NCI-H524 treated with DMSO at 0.1 percent for 48 hours (cell line): ENCODE data around the gene TLK2.
"Not testable (repeated sequence)": the region's sequence is repeated elsewhere in the genome, so short reads cannot be mapped to it uniquely, and the experiment has no call there.

Experiments used
- DNase-seq: peaks from one replicate; lab custom pipeline; 2025; lab: John Stamatoyannopoulos, UW

The TLK2 gene

DNA sequence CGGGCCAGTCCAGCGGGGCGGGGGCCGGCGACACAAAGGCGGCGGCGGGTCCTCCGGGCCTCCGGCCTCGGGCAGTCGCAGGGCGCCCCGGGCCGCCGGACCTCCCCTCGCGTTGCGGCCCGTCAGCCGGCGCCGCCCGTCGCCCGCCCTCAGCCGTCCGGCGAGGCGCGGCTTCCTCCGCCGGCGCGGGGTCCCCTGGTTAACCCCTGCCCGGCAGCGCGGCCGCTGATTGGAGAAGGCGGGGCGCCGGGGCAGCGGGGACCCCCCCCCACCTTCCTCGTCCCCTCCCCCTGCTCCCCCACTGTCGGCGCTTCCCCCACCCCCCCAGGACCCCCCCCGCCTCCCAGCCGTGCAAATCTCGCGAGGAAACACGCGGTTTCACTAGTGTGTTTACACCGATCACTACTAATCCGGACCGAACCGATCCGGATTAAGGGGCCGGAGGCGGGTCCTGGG lies at the start of gene TLK2:
Gene TLK2, plus strand, starts transcription at position 402 of the 456 bp plus-strand sequence. CDS start 2,301 bp downstream, outside the sequence.
- DNase-seq, result no peak

DNA sequence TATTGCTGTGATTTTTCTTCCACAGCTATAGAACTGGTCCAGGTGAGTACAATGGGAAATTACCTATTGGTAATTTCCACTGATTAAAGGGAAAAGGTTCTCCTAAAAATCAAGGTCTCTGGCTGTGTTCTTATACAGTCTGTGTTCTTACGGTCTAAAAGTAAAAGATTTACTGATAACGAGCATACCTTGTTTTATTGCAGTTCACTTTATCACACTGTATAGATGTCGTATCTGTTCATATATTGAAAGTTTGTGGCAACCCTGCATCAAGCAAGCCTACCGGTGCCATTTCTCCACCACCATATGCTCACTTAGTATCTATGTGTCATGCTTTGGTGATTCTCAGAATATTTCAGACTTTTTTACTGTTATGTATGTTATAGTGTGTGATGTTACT lies 43.4 kb upstream of the TLK2 start:
- not testable (repeated sequence) for DNase-seq

DNA sequence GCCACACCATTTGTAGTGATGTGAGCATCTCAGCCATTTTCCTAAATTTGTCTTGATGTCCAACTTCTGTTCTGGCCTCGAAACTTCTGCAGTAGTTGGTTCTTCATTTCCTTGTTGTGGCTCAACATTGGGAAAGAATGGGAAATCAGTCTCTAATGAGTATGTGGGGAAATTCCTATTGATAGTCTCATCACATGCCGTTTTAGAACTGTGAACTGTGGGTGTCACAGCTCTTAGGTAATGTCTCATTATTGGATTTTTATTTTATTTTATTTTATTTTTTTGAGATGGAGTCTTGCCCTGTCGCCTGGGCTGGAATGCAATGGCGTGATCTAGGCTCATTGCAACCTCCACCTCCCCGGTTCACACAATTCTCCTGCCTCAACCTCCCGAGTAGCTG lies 37.4 kb upstream of the TLK2 start:
- not testable (repeated sequence) for DNase-seq

DNA sequence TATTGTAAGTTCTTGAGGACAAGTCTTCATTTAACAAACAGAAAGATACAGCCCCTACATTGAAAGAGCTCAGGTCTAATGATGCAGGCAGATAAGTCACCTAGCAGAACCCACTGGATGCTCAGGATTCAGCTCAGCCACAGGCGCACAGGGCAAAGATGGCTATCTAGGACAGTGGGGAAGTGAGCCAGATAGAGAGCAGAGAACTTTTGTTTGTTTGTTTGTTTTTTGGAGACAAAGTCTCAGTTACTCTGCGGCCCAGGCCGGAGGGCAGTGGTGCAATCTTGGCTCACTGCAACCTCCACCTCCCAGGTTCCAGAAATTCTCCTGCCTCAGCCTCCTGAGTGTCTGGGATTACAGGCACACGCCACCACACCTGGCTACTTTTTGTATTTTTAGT lies 34.6 kb upstream of the TLK2 start:
- no peak for DNase-seq

DNA sequence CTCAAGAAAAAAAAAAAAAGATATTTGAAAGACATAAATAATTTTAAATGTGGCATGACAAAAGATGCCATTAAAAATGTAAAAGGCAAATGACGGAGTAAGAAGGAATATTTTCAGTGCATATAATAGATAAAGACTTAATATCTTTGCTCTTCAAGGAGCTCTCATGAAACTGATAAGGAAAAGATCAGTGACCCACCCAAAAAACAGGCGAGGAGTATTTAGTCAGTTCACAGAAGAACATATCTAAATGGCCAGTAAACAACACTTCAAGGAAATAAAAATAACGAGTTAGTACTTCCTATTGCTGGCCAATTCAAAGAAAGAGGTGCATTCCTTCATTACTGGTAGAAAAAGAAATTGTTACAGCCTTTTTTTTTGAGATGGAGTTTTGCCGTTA lies 32.8 kb upstream of the TLK2 start:
- not testable (repeated sequence) for DNase-seq

DNA sequence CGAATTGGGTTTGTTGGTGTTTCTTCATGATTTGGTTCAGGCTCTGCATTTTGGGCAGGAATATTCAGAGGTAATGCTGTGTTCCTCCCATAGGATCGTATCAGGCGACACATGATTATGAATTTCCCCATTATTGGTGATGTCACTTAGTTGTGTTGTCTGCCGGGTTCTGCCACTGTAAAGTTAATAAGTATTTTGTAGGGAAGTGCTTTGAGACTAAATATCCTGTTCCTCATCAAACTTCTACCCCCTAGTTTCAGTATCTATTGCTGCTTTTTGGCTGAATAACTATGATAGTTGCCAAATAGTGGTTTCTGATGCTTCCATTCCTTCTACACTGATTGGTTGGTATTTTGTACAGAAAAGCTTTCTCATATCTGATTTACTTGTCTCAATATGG lies 26.4 kb upstream of the TLK2 start:
- DNase-seq, result not testable (repeated sequence)

DNA sequence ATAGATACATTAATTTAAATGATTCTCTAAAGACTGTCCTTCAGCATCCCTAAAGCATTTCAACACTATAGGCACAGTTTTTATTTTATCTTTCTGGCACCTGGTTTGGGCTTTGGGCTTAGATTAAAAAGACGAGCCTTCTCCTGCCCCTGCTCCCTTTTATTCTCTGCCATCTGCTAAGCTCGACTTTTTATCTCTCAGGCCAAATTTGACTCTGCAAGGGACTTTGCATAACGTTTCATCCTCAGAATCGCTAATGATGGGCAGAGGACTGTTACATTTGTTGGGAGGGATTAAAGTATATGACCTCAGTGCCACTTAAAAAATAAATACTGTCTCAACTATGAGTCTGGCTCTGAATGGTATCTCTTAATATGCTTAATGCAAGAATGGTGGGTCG lies 25.6 kb upstream of the TLK2 start:
- not testable (repeated sequence) for DNase-seq

DNA sequence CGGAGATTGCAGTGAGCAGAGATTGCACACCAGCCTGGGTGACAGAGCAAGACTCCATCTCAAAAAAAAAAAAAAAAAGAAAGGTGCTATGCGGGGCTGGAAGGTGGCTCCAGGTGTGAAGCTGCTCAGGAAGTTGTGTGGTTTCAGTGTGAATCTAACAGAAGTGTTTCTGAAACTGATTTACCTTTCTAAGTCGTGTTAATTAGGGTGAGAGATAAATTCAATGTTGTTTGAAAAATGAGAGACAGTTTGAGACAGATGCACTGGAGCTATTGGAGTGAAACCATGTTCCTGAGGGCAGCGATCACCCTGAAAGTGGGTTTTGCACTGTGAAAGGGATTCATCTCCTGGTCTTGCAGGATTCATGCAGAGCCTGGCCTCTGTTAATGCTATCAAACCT lies 25.0 kb upstream of the TLK2 start:
- not testable (repeated sequence) for DNase-seq

DNA sequence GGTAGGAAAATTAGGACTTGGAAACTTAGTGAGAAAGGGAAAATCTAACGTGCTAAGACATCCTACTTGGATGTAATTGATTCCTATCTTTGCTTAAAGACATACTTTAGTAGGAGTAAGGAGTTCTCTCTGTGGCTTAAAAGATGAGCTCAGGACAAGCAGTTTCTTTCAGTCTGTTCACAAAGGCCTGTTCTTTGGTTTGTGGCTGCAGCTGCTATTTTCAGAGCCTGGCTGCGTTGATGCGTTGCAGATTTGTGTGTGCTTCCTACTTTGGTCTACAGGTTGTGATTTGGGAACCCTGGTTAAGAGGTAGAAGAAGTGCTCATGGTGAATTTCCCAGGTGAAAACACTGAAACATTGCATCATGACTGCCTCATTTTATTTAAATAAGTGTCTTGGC lies 24.5 kb upstream of the TLK2 start:
- DNase-seq, result not testable (repeated sequence)

DNA sequence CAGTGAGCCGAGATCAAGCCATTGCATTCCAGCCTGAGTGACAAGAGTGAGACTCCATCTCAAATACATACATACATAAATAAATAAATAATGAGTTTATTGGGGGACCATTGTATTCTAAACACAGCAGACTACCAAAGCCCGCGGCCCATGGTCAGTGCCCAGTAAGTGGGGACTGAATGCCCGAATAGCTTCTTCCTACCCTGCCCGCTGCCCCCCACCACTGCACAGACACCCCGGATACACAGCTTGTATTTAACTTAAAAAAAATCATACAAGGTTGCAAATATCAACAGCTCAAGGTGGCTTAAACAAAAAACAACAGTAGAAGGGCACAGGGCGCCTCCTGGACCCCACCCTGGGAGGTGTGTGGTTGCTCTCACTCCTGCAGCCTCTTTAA lies 22.6 kb upstream of the TLK2 start:
- DNase-seq, result no peak

DNA sequence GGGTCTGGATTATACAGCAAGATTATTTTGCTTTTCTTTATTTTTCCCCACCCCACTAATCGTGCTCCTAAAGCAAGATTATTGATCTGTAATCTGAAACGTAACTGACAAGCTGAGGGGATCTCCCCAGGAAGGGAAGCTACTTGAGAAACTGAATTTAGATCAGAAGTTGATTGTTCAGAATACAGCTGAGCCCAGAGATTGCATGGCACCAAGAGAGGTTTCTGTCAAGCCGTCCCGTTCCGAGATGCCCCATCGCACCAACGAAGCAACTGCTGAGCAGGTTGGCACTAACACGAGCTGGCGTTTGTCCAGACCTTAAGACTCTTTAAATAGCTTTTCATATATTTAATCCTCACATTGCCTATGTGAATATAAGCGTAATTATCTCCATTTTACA lies 20.1 kb upstream of the TLK2 start:
- not testable (repeated sequence) for DNase-seq

DNA sequence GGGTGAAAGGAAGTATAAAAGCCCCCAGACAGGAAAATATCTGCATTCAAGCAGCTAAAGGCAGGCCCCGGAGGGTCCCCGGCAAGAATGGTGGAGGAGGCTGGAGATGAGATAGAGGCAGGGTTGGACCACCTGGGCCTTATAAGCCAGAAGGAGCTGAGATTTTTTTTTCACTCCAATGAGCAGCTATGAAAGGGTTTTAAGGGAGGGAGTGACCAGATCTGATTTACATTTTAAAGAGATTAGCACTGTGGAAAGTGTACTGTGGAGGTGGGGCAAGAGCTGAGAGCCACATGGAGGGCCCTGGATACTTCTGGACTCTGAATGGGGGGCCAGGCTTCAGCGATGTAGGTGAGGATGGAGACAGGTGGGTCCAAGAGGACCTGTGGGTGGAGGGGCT lies 14.2 kb upstream of the TLK2 start:
- not testable (repeated sequence) for DNase-seq

DNA sequence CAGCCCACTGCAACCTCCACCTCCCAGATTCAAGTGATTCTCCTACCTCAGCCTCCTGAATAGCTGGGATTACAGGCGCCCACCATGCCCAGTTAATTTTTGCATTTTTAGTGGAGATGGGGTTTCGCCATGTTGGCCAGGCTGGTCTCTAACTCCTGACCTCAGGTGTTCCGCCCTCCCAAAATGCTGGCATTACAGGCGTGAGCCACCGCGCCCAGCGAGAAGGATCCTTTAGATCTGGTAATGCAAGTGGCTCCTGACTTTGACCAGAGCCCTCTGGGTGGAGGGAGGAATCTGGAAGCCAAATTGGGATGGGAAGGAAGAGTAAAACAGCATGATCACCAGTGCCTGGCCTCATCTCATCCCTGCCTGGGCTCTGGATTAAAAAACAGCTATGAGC lies 13.4 kb upstream of the TLK2 start:
- DNase-seq, result not testable (repeated sequence)

DNA sequence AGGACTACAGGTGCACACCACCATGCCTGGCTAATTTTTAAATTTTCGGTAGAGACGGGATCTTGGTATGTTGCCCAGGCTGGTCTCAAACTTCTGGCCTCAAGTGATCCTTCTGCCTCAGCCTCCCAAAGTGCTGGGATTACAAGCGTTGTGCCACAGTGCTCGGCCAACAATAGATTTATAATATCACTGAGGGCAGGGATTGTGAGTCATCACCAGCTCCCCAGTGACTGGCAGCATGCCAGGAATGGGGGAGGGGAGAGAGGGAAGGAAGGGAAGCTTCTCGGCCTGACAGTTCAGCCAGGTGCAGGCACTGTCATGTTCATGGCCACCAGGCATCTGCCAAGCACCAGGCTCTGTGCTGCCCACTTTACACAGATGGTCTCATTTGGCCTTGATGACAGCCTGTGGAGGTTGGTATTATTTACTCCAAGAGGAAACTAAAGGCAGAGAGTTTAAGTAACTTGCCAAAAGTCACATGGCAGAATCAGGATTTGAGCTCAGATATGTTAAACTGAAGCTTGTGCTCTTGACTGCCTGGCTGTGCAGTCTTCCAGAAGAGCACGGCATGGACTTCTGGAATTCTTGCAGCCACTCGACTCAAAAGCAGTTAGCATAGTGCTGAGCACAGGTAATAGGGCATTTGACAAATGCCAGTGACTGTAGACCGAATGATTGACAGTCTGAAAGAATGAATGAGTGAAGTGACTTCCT lies 7.8 kb upstream of the TLK2 start:
- DNase-seq, result peak; percentile 59

DNA sequence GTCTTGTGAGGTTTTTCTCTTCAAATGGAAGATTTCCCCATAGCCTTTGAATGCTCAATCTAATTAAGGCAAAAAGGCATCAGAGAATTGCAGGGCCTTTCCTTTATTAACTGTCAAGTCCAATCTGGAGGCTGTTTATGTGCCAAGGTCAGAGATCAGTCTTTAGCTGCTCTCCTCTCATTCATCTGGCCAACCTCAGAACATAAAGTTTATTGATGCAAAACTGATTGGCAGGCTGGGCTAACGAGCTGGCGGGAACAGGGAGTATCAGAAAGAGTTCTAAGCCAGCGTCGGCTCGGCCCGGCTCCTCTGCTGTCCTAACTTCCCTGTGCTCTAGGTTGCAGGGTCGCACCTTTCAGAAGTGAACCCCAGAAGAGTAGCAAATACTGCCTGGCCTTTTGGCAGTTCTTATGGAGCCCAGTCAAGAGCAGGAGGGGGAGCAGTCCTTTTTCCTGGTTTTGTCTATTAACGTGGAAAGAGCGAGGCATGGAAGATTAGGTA lies 7.2 kb upstream of the TLK2 start:
- not testable (repeated sequence) for DNase-seq

DNA sequence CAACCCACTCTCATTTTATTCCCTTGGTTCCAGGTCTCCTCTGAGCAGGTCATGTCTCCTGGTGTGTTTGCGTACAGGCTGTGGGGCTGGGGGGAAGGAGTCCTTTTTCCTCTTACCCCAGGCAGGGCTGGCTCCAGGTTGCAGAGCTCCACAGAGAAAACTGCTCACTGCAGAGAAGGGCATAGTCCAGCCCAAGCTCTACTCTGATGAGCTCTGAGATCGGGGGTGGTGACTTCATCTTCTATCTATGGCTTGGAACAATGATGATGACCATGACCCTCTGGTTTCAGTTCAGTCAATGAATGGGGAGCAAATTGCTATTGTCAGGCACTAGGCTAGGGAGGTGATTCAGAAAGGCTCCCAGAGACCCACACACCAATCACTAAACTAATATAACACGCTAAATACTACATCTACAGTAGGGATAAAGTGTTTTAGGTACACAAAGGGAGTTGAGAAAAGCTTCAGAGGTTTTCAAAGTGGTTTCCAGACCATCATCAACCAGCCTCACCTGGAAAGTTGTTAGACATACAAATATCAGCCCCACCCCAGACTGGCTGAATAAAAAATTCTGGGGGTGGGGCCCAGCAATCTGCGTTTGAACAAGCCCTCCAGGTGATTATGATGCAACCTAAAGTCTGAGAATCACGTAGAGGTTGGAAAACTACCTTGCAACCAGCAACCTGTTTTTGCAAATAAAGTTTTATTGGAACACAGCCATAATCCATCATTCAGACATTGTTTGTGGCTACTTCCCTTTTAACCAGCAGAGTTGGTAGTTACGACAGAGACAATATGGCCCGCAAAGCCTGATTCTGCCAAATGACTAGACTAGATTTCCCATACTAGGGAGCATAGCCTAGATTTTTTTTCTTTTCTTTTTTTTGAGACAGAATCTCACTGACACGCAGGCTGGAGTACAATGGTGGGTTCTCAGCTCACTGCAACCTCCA lies 5.3 kb upstream of the TLK2 start:
- not testable (repeated sequence) for DNase-seq

DNA sequence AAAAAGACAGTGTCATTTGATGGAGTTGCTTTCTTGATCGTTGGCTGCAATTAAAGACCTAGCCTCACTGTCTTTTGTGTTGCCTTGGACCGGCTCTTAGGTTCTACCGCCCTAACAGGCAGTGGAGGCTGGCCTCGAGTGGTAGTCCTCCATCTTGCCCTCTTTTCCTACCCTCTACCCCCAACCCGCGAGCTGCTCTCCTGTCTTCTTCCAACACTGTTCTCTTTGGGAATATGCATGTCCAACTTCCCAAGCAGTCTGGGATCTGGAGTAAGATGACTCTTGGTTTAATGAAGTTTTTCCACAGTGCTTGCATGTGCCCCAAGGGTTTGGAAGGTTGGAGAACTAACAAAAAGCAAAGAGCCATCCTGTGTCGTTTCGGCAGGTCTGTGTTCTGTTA lies 1.5 kb upstream of the TLK2 start:
- DNase-seq, result not testable (repeated sequence)

DNA sequence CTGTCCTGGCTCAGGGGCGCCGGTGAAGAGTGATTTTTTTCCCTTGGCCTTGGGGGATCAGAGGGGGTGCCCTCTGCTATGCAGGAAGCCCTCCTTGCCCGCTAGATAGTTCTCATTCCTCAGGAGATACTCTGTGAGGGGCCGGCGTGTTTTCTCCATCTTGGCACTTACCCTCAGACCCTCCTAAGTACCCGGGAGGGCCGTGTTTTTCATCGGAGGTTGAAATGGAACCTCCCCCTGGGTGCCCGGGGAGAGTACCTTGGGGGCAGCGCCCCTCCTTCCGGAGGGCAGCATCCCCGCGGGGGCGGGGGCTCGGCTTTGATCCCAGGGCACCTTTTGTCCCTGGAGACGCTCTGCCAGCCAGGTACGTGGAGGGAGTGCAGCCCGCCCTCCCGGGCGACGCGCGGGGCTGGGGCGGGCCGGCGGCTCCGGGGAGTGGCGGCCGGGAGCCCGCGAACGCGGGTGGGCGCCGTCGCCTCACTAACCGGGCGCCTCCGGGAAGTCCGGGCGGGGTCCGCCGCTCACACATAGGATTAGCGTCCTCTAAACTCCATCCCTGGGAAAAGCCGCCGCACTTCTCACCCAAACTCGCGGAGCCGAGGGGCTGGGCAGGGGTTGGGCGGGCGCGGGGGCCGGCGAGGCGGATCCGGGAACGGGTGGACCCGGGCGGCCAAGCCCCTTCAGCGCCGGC lies 762 bp upstream of the TLK2 start:
- DNase-seq, result not testable (repeated sequence)

DNA sequence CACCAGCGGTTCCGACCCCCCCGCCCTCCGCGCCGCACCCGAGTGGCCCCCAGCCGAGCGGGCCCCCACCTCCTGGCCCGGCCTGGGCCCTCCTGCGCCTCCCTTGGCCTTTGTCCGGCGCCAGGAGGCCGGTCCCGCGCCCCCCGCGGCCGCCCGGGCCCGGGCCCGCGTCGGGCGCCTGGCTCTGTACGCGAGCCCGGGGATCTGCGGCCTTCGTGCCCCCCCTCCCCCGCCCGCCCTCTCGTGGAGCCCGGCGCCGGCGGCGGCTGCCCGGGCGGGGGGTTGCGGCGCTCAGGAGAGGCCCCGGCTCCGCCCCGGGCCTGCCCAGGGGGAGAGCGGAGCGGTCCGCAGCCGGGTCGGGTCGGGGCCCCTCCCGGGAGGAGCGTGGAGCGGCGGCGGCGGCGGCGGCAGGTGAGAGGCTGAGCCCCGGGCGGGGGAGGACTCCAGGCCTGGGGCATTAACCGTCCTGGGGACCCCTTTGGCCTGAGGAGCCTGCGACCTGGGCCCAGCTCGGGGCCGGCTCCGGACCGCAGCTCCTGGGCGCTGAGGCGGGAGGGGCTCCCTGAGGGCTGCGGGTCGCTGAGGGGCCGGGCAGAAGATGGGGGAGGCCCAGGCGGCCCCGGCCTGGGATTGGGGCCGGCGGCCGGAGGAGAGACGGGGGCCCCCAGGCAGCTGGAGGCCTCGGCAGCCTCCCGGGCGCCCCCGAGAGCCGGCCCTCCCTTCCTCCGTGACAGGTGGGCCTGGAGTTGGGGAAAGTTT lies 434 bp downstream of the TLK2 start:
- DNase-seq, result not testable (repeated sequence)

DNA sequence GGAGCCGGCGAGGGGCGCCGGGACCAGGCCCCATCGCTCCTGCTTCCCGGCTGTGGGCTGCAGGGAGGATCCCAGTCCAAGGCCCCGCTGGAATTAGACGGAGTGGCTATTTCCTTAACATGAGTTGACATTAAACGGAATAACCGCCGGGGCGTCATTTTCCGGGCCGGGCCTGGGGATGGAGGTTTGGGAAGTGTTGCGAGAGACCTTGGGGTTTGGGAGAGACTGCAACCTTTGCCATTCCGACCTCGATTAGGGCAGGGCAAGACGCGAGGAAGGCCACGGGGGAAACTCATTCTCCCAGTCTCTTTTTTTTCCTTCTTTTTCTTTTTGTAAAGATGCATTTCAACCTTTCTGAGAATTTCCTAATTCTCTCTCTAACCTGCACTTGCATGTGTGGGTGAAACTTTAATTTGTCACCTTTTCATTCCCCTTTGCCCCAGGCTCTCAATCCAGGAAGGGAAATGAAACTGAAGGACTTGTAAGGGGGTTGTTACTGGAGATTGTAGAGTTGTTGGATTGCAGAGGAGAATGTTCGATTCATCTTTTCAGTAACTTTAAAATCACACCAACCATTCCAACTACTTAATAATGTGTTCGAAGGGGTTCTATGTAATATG lies 1.1 kb downstream of the TLK2 start:
- not testable (repeated sequence) for DNase-seq

DNA sequence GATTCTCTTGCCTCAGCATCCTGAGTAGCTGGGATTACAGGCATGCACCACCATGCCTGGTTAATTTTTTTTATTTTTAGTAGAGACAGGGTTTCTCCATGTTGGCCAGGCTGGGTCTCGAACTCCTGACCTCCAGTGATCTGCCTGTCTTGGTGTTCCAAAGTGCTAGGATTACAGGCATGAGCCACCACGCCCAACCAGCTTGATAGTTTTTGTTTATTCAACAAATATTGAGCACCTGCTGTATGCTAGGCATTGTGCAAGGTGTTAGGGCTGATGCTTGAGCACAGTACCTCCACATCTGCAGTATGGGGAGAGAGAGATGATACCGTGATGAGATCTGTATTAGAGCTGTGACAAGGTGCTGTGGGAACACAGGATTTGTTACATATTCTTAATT lies 3.9 kb downstream of the TLK2 start:
- DNase-seq, result not testable (repeated sequence)
